Vein endothelial cell (primary cell): ENCODE results near the gene ZMAT2. TPM values are rescaled to one million over a fixed set of nuclear protein-coding genes. Genes with fewer than 3 reads are reported as not detected.

Experiments used
- small RNA-seq: library from RNA; depleted of rRNA; stranded (forward); fragments of <200 nt; gene quantifications from one replicate; pipeline ENCODE3, GENCODE V24; 2012
- total RNA-seq: library from RNA; depleted of rRNA; stranded (reverse); fragments of >200 nt; gene quantifications from 2 replicates; pipeline ENCODE4 v1.2.3, GENCODE V29; 2012

Gene ZMAT2
- 25.2 and 32.4 TPM in 2 replicates for total RNA-seq

GRCh38 chr5:140700177-140701144 lies at the start of gene ZMAT2:
Gene ZMAT2, plus strand, starts transcription at chr5:140700447. Its CDS starts 14 bp downstream, at chr5:140700461.

DNA sequence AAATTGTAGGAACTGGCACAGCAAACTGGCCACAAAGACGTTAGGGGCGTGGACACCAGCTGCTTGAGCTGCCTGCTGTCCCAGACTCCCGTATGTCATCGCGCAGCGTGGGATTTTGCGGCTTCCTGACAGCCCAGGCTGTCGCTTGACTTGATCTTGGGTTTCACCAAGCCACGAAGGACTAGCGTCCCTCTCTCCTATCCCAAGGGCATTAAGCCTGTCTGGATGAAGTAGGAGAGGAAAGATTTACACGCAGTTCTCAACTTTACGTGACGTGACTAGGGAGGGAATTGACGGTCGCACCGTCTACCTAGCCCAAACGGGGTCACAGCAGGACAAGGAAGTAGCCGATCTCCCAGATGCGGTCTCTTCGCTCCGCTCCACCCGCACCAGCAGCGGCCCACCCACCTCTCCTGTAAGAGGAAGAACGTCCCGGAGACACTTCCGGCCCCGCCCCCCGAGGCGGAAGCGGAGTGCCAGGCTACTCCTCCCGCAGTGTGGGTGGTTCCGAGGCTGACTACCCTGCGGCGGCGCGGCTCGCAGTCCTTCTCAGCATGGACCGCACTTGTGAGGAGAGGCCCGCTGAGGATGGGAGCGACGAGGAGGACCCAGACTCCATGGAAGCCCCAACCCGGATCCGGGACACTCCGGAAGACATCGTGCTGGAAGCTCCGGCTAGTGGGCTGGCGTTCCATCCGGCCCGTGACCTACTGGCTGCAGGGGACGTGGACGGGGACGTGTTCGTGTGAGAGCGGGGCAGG lies 35.7 kb upstream of the ZMAT2 start, which contains the start of gene WDR55:
WDR55 (plus strand) TSS at position 546 of the 761 bp plus-strand sequence; CDS start at position 555, 9 bp downstream.

DNA sequence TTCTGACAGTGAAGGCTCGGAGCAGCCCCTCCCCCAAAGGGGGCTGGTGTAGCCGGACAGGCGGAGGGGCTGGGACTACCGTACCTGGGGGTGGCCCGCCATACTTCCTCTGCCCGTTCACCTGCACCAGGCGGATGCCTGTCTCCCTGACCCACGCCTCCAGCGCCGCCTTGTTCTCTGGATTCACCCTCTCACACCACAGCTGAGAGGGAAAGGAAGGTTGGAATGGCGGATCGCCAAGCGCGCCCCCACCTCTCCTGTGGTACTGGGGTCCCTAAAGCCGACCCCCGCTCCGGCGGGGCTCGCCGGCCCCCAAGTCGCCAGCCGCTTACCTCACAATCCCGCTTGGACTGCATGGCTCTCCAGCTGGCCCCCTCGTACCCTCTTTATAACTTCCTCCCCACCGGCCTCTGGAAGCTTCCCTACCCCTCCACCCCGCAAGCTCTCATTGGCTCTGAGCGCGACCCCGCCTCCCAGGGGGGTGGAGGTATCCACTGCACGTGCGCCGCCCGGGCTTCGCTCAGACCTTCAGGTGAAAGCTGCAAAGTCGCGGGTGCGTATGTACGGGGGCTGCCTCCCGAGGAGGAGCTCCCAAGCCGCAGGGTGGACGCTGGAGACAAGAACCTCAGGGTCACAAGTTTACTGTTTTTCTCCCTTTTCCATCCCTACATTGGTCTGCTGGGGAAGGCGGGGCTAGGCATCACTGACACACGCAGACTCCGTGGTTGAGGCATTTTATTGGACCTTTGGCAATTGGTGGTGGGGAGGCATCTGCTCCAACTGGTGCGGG lies 26.9 kb upstream of the ZMAT2 start, which contains the start of gene DND1:
DND1 (minus strand) TSS at position 390 of the 790 bp plus-strand sequence; CDS start at position 356, 34 bp downstream.

DNA sequence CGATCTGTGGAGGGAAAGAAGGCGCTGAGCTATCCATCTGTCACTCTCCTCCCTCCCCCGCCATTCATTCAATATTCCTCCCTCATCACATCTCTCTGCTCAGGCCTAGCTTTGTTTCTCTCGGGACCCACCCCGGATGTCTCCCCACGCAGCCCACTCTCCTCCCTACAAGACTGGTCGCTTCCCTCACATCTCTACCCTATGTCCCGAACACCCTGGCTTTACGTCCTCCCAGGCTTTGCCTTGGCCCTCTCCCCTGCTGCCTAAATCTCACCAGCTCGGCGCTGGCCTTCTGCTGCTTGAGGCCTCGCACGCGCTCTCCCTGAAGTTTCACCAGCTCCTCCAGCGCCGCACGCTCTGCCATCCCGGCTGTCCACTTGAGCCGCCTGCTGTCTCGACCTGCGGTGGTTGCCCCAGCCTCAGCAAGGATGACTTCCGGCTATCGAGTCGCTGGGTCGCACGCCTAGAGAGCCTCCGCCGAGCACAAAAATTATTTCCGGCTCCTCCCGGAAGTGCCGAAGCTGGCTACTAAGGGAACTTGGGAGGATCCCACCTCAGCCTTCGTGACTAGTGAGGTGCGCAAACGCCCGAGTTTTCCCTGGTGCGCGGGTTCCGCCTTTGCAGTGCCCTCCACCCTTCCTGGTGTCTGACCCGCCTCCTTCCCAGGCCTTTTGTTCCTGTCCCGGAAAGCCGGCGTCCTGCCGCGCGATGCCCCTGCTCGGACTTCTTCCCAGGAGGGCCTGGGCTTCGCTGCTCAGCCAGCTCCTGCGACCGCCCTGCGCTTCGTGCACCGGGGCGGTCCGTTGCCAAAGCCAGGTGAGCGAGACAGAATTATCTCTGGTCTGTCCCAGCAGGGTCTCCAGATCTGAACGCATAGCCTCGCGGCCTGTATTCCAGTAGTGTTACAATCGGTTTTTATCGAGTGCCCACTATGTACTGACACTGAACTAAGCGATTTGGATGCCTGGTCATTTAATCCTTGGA lies 9.0 kb upstream of the ZMAT2 start, which contains the start of the genes HARS1 and HARS2:
HARS1 (minus strand) TSS at position 430 of the 984 bp plus-strand sequence; CDS start at position 364, 66 bp downstream.
HARS2 (plus strand) TSS at position 515 of the 984 bp plus-strand sequence; CDS start at position 709, 194 bp downstream.

Small RNA genes within 50 kb of the gene (small RNA-seq; reads per million reads assigned to genes)
- gene VTRNA1-1 = 28.2 reads per million, percentile 98 among the genes with 10 or more reads in this experiment
- 18.6 reads per million, percentile 97 among the genes with 10 or more reads in this experiment for gene VTRNA1-2
- 2.7 reads per million, percentile 86 among the genes with 10 or more reads in this experiment for gene VTRNA1-3

Other genes starting within 250 kb of the ZMAT2 start
- gene EIF4EBP3, start 152.8 kb upstream of the ZMAT2 start, total RNA-seq = 0.38 and 1.3 TPM in 2 replicates
- 21.2 and 23.5 TPM in 2 replicates for gene SRA1, start 143.0 kb upstream of the ZMAT2 start, total RNA-seq
- 7.3 and 9.5 TPM in 2 replicates for gene APBB3, start 135.8 kb upstream of the ZMAT2 start, total RNA-seq
- 24.8 and 30.7 TPM in 2 replicates for gene SLC35A4, start 135.6 kb upstream of the ZMAT2 start, total RNA-seq
- gene CD14, start 67.3 kb upstream of the ZMAT2 start, total RNA-seq = 0.57 TPM in 1 of 2 replicates, not detected in the other
- gene TMCO6, start 61.0 kb upstream of the ZMAT2 start, total RNA-seq = 9.8 and 20.6 TPM in 2 replicates
- gene NDUFA2, start 52.8 kb upstream of the ZMAT2 start, total RNA-seq = 24.4 and 30.4 TPM in 2 replicates
- 72.5 and 85.6 TPM in 2 replicates for gene IK, start 52.6 kb upstream of the ZMAT2 start, total RNA-seq
- gene WDR55, start 35.5 kb upstream of the ZMAT2 start, total RNA-seq = 28.4 and 28.8 TPM in 2 replicates
- 0.38 TPM in 1 of 2 replicates, not detected in the other for gene DND1, start 26.9 kb upstream of the ZMAT2 start, total RNA-seq
- 48.7 and 60.9 TPM in 2 replicates for gene HARS1, start 9.1 kb upstream of the ZMAT2 start, total RNA-seq
- gene HARS2, start 9.0 kb upstream of the ZMAT2 start, total RNA-seq = 31.7 and 39.1 TPM in 2 replicates
- gene PCDHA1, start 85.7 kb downstream of the ZMAT2 start, total RNA-seq = not detected in 2 replicates
- gene PCDHA2, start 94.4 kb downstream of the ZMAT2 start, total RNA-seq = under 0.01 TPM in 1 of 2 replicates, not detected in the other
- under 0.01 and 0.19 TPM in 2 replicates for gene PCDHA3, start 100.6 kb downstream of the ZMAT2 start, total RNA-seq
- gene PCDHA4, start 106.6 kb downstream of the ZMAT2 start, total RNA-seq = 0.10 and 0.33 TPM in 2 replicates
- gene PCDHA5, start 121.2 kb downstream of the ZMAT2 start, total RNA-seq = under 0.01 and 0.10 TPM in 2 replicates
- gene PCDHA6, start 127.5 kb downstream of the ZMAT2 start, total RNA-seq = 0.19 and 0.33 TPM in 2 replicates
- 0.19 and 0.33 TPM in 2 replicates for gene PCDHA7, start 133.8 kb downstream of the ZMAT2 start, total RNA-seq
- under 0.01 TPM in 1 of 2 replicates, not detected in the other for gene PCDHA8, start 140.7 kb downstream of the ZMAT2 start, total RNA-seq
- gene PCDHA9, start 147.9 kb downstream of the ZMAT2 start, total RNA-seq = under 0.01 TPM in 2 replicates
- gene PCDHA10, start 155.4 kb downstream of the ZMAT2 start, total RNA-seq = under 0.01 and 0.19 TPM in 2 replicates
- under 0.01 and 0.10 TPM in 2 replicates for gene PCDHA11, start 168.5 kb downstream of the ZMAT2 start, total RNA-seq
- gene PCDHA12, start 174.9 kb downstream of the ZMAT2 start, total RNA-seq = under 0.01 TPM in 1 of 2 replicates, not detected in the other
- gene PCDHA13, start 181.7 kb downstream of the ZMAT2 start, total RNA-seq = not detected in 2 replicates
- gene PCDHAC1, start 225.9 kb downstream of the ZMAT2 start, total RNA-seq = 0.10 and 0.33 TPM in 2 replicates